ENCODE results near the gene PRR20G. TPM values are rescaled to one million over a fixed set of nuclear protein-coding genes. Genes with fewer than 3 reads are reported as not detected.
"Not testable (repeated sequence)": the region's sequence is repeated elsewhere in the genome, so short reads cannot be mapped to it uniquely, and the experiment has no call there.

Gene PRR20G
- total and polyA plus RNA-seq, 11 donors: not detected

DNA sequence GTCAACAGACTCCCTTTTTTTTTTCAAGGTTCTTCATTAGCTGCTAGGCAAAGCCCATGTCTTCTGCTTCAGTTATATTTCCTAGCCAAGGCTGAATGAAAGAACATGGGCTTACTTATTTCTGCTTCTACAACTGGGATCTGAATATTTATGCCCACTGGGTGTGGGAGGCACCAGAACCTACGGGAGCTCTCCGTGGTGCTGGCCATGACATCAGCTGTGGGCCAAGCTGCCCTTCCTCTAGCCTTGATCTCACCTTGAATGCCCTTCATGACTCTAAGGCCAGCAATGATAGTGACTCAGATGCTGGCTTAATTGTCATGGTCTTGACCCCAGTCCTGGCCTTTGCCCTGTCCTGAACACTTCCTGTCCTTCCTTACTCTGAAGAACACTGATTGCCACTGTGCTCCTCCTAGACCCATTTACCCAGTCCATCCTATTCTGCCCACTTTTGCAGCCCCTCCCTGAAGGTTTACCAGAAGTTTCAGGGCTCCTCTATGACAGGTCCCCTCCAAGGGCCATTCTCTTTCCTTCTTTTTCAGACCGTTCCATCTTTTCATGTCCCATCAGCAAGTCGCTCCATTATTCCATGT is 32.8 kb upstream of the PRR20G start:
- DNase-seq: no peak
- WGBS, 4 donors: 59 to 70% (median 65%) methylated on average over 4 of the region's 4 CpGs

DNA sequence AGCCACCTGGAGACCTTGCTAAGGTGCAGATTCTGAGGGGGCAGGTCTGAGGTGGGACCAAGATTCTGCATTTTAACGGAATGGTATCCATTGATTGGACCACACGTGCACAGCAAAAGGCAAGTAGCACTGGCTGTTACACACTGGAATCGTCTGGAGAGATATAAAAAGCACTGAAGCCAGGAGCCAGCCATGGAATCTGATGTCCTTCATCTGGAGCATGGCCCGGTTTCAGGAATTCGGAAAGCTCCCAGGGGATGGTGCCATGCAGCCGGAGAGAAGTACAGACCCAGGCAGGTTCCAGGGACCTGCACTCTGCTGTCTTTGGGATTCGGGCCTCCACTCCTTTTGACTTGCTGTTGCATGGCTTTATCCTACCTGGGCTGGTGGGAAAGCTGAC is 28.8 kb upstream of the PRR20G start:
- Histone ChIP-seq H3K27ac (no peak overlapping the region), H3K27me3 (peaks cover 0 to 12% (median 0%) of the 10 kb centered on the region in 9 donors), H3K4me1 (peaks cover 0 to 5% (median 0%) of the 10 kb centered on the region in 12 donors), H3K9me3 (no peaks in the 10 kb centered on the region), H3K36me3 (no peaks in the 10 kb centered on the region), H3K4me3 (no peak overlapping the region)
- ATAC-seq: peak; percentile 32 to 85 (median 71)
- WGBS, 4 donors: 43 to 65% (median 51%) methylated on average over 7 of the region's 7 CpGs
- intact Hi-C loops (cut with DNase I): no loop called here
- DNase-seq: peak in 1 of 5 donors; percentile 49
- TF ChIP-seq POLR2A (IDR thresholded peaks at IDR 0.05): no peak

More for the DNA sequence above, 32.8 kb upstream of the PRR20G start:
- TF ChIP-seq POLR2A (IDR thresholded peaks at IDR 0.05): no peak
- TF ChIP-seq, protein P1, sequence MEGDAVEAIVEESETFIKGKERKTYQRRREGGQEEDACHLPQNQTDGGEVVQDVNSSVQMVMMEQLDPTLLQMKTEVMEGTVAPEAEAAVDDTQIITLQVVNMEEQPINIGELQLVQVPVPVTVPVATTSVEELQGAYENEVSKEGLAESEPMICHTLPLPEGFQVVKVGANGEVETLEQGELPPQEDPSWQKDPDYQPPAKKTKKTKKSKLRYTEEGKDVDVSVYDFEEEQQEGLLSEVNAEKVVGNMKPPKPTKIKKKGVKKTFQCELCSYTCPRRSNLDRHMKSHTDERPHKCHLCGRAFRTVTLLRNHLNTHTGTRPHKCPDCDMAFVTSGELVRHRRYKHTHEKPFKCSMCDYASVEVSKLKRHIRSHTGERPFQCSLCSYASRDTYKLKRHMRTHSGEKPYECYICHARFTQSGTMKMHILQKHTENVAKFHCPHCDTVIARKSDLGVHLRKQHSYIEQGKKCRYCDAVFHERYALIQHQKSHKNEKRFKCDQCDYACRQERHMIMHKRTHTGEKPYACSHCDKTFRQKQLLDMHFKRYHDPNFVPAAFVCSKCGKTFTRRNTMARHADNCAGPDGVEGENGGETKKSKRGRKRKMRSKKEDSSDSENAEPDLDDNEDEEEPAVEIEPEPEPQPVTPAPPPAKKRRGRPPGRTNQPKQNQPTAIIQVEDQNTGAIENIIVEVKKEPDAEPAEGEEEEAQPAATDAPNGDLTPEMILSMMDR (IDR thresholded peaks at IDR 0.05): no peak
- ATAC-seq: no peak
- no peak overlapping the region for H3K4me3 ChIP-seq
- peaks cover 0 to under 1% (median 0%) of the 10 kb centered on the region in 12 donors for H3K9me3 ChIP-seq
- H3K36me3 ChIP-seq: no peaks in the 10 kb centered on the region
- peaks cover 0 to 8% (median 0%) of the 10 kb centered on the region in 12 donors for H3K4me1 ChIP-seq
- intact Hi-C loops (cut with DNase I): no loop called here
- H3K27ac ChIP-seq: no peak overlapping the region
- peaks cover 0 to 7% (median 0%) of the 10 kb centered on the region in 9 donors for H3K27me3 ChIP-seq

DNA sequence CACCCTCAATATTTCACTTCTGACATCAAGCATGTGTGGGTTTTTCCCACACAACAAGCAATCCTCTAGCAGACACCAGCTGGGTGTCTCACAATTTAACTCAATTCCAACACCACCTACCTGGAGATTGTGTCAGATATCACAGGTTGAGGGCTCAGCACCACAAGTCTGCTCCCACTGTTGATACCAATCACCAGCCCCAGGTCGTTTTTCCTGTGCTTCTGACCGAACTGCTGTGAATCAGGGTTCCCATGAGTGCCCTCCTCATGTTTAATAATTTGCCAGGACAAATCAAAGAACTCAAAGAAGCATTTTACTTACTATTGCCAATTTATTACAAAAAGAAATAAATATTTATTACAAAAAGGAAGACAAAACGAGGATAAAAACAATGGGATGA is 25.0 kb upstream of the PRR20G start:
- TF ChIP-seq, protein P1 (IDR thresholded peaks at IDR 0.05): no peak
- no peak for TF ChIP-seq POLR2A (IDR thresholded peaks at IDR 0.05)
- 26 to 33% (median 27%) methylated on average over 3 of the region's 3 CpGs for WGBS, 4 donors

DNA sequence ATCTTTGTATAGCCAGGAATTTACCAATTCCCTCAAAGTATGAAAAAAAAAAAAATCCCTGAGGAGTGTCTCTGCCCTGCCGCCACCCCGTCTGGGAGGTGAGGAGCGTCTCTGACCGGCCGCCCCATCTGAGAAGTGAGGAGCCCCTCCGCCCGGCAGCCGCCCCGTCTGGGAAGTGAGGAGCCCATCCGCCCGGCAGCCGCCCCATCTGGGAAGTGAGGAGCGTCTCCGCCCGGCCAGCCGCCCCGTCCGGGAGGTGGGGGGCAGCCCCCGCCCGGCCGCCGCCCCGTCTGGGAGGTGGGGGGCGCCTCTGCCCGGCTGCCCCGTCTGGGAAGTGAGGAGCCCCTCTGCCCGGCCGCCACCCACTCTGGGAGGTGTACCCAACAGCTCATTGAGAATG is 21.0 kb upstream of the PRR20G start:
- intact Hi-C loops (cut with DNase I); DNase-seq; H3K9me3 ChIP-seq; ATAC-seq; H3K4me1 ChIP-seq; H3K36me3 ChIP-seq; H3K27ac ChIP-seq; H3K4me3 ChIP-seq: not testable (repeated sequence)
- H3K27me3 ChIP-seq: peaks cover 0 to 26% (median 0%) of the 10 kb centered on the region in 9 donors
- 80 to 92% (median 89%) methylated on average over 12 to 28 of the region's 28 CpGs for WGBS, 4 donors

More for the DNA sequence above, 25.0 kb upstream of the PRR20G start:
- ATAC-seq (no peak), DNase-seq (no peak)
- H3K27ac ChIP-seq: no peak overlapping the region
- no peak overlapping the region for H3K4me3 ChIP-seq
- H3K4me1 ChIP-seq: peaks cover 0 to 5% (median 0%) of the 10 kb centered on the region in 12 donors
- intact Hi-C loops (cut with DNase I): no loop called here
- no peaks in the 10 kb centered on the region for H3K9me3 ChIP-seq
- H3K27me3 ChIP-seq: peaks cover 0 to 8% (median 0%) of the 10 kb centered on the region in 9 donors
- no peaks in the 10 kb centered on the region for H3K36me3 ChIP-seq

DNA sequence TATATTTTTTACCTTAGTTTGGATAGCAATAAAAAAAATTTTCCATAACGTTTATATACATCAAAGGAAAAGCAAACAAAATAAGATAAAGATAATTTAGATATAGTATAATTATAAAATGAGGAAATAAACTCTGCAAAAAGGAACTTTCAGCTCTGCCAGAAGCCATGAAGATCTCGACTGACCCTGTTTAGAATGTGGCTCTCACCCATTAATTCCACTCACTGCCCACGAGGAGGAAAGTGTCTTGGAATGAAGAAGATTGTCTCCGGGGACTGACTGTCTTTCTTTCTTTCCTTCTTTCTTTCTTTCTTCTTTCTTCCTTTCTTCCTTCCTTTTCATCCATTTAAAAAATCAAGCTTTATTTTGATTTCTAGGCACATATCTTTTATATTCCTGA is 20.1 kb upstream of the PRR20G start:
- H3K4me3 ChIP-seq: no peak overlapping the region
- no peaks in the 10 kb centered on the region for H3K36me3 ChIP-seq
- peaks cover 0 to 7% (median 0%) of the 10 kb centered on the region in 12 donors for H3K4me1 ChIP-seq
- DNase-seq: no peak
- ATAC-seq: no peak
- peaks cover 0 to 27% (median 0%) of the 10 kb centered on the region in 9 donors for H3K27me3 ChIP-seq
- H3K27ac ChIP-seq: peak overlapping the region in 1 of 12 donors; percentile 66
- intact Hi-C loops (cut with DNase I): no loop called here
- TF ChIP-seq POLR2A (IDR thresholded peaks at IDR 0.05): no peak
- TF ChIP-seq, protein P1 (IDR thresholded peaks at IDR 0.05): no peak
- H3K9me3 ChIP-seq: no peaks in the 10 kb centered on the region
- 55 to 63% (median 60%) methylated on average over 4 of the region's 4 CpGs for WGBS, 4 donors
